ENCODE data around the gene CASR. TPM values are rescaled to one million over a fixed set of nuclear protein-coding genes. Genes with fewer than 3 reads are reported as not detected.
"Not testable (repeated sequence)": the region's sequence is repeated elsewhere in the genome, so short reads cannot be mapped to it uniquely, and the experiment has no call there.

The CASR gene, protein sequence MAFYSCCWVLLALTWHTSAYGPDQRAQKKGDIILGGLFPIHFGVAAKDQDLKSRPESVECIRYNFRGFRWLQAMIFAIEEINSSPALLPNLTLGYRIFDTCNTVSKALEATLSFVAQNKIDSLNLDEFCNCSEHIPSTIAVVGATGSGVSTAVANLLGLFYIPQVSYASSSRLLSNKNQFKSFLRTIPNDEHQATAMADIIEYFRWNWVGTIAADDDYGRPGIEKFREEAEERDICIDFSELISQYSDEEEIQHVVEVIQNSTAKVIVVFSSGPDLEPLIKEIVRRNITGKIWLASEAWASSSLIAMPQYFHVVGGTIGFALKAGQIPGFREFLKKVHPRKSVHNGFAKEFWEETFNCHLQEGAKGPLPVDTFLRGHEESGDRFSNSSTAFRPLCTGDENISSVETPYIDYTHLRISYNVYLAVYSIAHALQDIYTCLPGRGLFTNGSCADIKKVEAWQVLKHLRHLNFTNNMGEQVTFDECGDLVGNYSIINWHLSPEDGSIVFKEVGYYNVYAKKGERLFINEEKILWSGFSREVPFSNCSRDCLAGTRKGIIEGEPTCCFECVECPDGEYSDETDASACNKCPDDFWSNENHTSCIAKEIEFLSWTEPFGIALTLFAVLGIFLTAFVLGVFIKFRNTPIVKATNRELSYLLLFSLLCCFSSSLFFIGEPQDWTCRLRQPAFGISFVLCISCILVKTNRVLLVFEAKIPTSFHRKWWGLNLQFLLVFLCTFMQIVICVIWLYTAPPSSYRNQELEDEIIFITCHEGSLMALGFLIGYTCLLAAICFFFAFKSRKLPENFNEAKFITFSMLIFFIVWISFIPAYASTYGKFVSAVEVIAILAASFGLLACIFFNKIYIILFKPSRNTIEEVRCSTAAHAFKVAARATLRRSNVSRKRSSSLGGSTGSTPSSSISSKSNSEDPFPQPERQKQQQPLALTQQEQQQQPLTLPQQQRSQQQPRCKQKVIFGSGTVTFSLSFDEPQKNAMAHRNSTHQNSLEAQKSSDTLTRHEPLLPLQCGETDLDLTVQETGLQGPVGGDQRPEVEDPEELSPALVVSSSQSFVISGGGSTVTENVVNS
- total RNA-seq, result under 0.01 TPM

GRCh38 chr3:122183521-122183892 is at the start of gene CASR:
Gene CASR, plus strand, starts transcription at chr3:122183668. Its CDS starts 70,522 bp downstream, at chr3:122254190.
- DNase-seq (ENCODE audit: low read depth in 2 of 3, low spot score in 2 of 3), result peak in 1 of 3 donors; percentile 17

- DNase-seq (ENCODE audit: low read depth in 2 of 3, low spot score in 2 of 3), result no peak
Measured at GRCh38 chr3:122146466-122146865, 37.0 kb upstream of the CASR start.

GRCh38 chr3:122148941-122149627 is 34.4 kb upstream of the CASR start:
- DNase-seq (ENCODE audit: low read depth in 2 of 3, low spot score in 2 of 3), result peak in 1 of 3 donors; percentile 4

DNA sequence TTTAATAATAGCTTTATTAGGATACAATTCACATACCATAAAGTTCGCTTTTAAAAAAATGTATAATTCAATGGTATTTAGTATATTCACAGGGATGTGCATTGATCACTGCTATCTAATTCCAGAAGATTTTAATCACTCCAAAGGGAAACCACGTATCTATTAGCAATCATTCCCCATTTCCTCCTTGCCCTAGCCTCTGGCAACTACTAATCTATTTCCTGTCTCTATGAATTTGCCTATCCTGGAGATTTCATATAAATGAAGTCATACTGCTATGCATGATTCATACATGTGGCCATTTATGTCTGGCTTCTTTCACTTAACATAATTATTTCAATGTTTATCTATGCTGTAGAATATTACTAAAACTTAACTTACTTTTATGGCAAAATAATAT is 32.0 kb upstream of the CASR start:
- DNase-seq (ENCODE audit: low read depth in 2 of 3, low spot score in 2 of 3), result no peak

DNA sequence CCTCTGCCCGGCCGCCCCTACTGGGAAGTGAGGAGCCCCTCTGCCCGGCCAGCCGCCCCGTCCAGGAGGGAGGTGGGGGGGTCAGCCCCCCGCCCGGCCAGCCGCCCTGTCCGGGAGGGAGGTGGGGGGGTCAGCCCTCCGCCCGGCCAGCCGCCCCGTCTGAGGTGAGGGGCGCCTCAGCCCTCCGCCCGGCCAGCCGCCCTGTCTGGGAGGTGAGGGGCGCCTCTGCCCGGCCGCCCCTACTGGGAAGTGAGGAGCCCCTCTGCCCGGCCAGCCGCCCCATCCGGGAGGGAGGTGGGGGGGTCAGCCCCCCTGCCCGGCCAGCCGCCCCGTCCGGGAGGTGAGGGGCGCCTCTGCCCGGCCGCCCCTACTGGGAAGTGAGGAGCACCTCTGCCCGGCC is 18.5 kb upstream of the CASR start:
- not testable (repeated sequence) for DNase-seq (ENCODE audit: low read depth in 2 of 3, low spot score in 2 of 3)

DNA sequence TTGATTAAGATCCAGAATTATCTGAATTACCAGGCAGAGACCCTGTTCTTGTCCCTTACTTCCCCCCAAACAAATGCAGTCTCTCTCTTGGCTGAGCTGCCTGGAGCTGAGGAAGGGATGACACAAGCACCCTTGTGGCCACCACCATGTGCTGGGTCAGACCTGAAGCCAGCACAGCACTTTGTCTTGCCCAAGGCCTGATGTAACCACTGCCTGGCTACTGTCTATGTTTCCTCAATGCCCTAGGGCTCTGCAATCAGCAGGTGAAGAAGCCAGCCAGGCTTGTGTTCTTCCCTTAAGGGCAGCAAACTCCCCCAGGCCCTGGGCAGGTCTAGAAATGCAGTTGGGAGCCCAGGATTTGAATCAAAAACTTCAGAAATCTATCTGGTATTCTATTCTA is 15.8 kb upstream of the CASR start:
- DNase-seq (ENCODE audit: low read depth in 2 of 3, low spot score in 2 of 3), result no peak

DNA sequence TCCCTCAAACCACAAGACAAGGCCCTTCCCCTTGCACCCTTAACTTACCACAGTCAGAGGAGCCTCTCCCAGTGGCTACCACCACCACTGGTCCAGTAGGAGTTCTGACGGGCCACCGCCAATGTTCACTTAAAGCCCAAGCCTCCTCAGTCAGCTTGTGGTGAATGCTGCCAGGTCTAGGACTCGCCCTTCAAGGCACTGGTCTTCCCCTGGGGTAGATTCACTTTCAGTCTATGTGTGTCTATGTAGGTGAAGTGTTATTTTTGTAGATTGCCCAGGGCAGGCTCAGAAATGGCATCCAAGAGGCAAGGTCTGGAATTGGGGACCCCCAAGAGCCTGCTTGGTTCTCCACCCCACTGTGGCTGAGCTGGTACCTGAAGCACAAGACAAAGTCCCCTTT is 15.4 kb upstream of the CASR start:
- no peak for DNase-seq (ENCODE audit: low read depth in 2 of 3, low spot score in 2 of 3)

- DNase-seq (ENCODE audit: low read depth in 2 of 3, low spot score in 2 of 3), result no peak
Measured at GRCh38 chr3:122169911-122170310, 13.6 kb upstream of the CASR start.

GRCh38 chr3:122171361-122171760 is 12.1 kb upstream of the CASR start:
- not testable (repeated sequence) for DNase-seq (ENCODE audit: low read depth in 2 of 3, low spot score in 2 of 3)

DNA sequence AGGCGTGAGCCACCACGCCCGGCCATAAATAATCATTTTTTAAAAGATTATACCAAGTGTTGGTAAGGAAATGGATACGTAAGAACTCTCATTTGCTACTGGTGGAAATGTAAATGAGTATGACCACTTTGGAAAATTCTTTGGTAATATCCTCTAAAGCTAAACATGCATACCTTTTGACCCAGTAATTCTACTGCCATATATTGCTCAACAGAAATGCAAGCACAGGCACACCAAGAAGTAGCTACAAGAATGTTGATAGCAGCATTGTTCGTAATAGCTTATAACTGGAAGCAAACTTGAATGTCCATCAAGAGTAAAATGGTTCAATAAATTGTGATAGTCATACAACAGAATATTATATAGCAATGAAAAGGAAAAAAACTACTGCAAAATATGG is 4.8 kb upstream of the CASR start:
- DNase-seq (ENCODE audit: low read depth in 2 of 3, low spot score in 2 of 3), result no peak

DNA sequence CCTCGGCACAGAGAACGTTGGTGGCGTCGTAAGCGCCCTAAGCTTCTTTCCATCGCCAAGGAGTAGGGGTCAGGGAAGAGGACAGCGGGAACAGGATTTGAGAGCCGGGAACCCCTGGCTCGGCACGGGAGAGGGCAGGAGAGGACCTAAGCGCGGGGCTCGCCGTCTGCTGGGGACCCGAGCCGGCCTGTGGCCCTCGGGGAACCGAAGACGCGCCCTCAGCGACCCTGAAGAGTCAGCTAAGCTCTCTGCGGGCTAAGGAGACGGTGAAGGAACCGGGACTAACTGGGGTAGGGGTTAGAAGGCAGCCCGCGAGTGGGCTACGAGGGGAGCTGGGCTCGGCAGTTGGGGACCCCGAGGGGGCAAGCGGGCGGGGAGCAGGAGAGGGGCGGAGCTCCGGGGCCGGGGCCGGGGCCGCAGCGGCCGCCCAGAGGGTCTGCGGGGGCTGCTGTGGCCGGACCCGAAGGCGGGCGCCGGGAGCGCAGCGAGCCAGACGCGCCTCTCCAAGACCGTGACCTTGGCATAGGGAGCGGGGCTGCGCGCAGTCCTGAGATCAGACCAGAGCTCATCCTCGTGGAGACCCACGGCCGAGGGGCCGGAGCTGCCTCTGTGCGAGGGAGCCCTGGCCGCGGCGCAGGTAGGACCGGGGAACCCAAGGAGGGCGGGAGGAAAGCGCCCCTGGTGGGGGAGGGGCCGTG is 574 bp downstream of the CASR start:
- DNase-seq (ENCODE audit: low read depth in 2 of 3, low spot score in 2 of 3), result no peak

DNA sequence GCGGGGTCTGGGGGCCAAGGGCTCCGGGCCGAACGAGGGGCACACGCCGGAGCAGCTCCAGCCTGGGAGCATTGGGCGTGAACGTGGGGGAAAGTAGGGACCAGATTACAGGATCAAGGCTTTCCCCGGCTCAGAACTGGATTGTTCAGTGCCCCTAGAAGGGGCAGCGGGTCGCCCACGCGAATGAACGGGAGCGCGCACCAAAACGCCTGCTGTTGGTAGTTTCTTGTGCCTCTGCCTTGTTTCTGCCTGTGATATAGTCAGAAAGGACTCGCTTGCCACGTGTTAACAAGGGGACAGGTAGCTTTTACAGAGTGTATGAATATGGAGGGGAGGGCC is 1.1 kb downstream of the CASR start:
- DNase-seq (ENCODE audit: low read depth in 2 of 3, low spot score in 2 of 3), result no peak

- DNase-seq (ENCODE audit: low read depth in 2 of 3, low spot score in 2 of 3), result no peak
Measured at GRCh38 chr3:122186372-122186771, 2.9 kb downstream of the CASR start.

DNA sequence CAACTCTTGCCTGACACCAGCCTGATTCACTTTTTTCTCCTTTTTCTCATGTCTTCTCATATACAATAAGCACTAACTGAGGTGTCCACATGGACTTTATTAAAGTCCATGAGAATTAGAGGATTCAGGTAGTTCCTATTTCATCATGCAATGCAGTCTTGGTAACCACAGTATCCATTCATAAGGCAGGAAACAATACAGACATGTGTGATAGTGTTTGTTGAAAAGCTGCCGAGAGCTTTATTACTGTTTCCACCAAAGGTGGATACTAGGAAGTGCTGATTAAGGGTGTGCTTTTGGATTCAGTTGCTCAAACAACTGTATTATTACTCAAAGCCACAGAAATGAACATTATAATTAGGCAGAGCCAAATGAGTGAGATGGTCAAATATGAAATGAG is 5.3 kb downstream of the CASR start:
- DNase-seq (ENCODE audit: low read depth in 2 of 3, low spot score in 2 of 3), result peak in 1 of 3 donors; percentile 24

DNA sequence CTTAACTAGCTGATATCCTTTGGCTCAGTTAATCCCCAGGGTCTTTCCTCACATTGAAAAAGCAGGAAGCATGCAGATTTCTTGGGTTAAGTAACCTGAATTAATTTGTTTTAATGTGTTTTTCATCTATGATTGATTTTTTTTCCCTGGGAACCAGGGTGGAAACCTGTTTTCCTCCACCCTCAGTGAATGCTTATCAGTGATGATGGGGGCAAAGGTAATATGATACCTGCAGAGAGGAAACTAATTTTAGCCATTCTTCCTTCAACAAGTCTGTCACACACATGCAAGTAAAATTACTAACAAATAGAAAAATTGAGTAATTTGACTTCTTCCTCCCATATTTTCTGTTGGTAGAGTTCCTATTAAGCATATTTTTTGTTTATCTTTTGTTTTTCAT is 5.9 kb downstream of the CASR start:
- DNase-seq (ENCODE audit: low read depth in 2 of 3, low spot score in 2 of 3), result no peak

DNA sequence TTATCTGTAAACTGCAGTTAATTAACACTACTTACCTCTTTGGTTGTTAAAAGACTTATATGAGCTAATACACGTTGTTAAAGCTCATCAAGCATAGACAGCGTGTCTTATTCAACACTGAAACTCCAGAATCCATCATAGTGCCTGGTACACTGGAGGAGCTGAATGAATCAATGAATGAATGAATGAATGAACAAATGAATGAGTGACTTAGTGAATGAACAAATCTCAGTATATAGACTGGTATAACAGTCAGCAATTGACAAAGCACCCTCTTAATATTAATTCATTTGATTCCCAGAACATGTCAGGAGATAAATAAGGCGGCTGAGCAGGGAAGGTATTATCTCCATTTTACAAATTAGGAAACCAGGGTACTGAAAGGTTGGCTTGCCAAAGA is 7.1 kb downstream of the CASR start:
- DNase-seq (ENCODE audit: low read depth in 2 of 3, low spot score in 2 of 3), result no peak

- no peak for DNase-seq (ENCODE audit: low read depth in 2 of 3, low spot score in 2 of 3)
Measured at GRCh38 chr3:122198966-122199365, 15.5 kb downstream of the CASR start.

- DNase-seq (ENCODE audit: low read depth in 2 of 3, low spot score in 2 of 3), result no peak
Measured at GRCh38 chr3:122199552-122199951, 16.1 kb downstream of the CASR start.

- no peak for DNase-seq (ENCODE audit: low read depth in 2 of 3, low spot score in 2 of 3)
Measured at GRCh38 chr3:122200661-122201060, 17.2 kb downstream of the CASR start.

GRCh38 chr3:122201476-122201875 is 18.0 kb downstream of the CASR start:
- DNase-seq (ENCODE audit: low read depth in 2 of 3, low spot score in 2 of 3), result not testable (repeated sequence)

All from hematopoietic multipotent progenitor cell (in vitro differentiated cells).